Ammon's horn (tissue), 1 donor: ENCODE results near the gene MAPK9.

ENCODE experiments used
- DNase-seq: peaks from one replicate; pipeline ENCODE4 v3.0.0-alpha.2; 2016; ENCODE audit warnings: low spot score

Gene MAPK9

GRCh38 chr5:180205916-180206315 lies 86.0 kb downstream of the MAPK9 start:
- no peak for DNase-seq

- DNase-seq, result no peak
Observed at GRCh38 chr5:180204276-180204819, 87.5 kb downstream of the MAPK9 start.

GRCh38 chr5:180202939-180203573 lies 88.8 kb downstream of the MAPK9 start:
- DNase-seq, result no peak

- peak; percentile 66 for DNase-seq
Observed at GRCh38 chr5:180201051-180201987, 90.6 kb downstream of the MAPK9 start.

GRCh38 chr5:180199390-180199789 lies 92.5 kb downstream of the MAPK9 start:
- no peak for DNase-seq

- DNase-seq, result no peak
Observed at GRCh38 chr5:180198208-180198607, 93.7 kb downstream of the MAPK9 start.

- peak; percentile 67 for DNase-seq
Observed at GRCh38 chr5:180197016-180197702, 94.7 kb downstream of the MAPK9 start.

- DNase-seq, result no peak
Observed at GRCh38 chr5:180194410-180195345, 97.2 kb downstream of the MAPK9 start.

- DNase-seq, result no peak
Observed at GRCh38 chr5:180193749-180194375, 98.0 kb downstream of the MAPK9 start.

GRCh38 chr5:180191716-180192115 lies 100.2 kb downstream of the MAPK9 start:
- DNase-seq, result no peak

- DNase-seq, result no peak
Observed at GRCh38 chr5:180187767-180188166, 104.1 kb downstream of the MAPK9 start.
